Measurements from ENCODE around the gene CRB1. TPM values are rescaled to one million over a fixed set of nuclear protein-coding genes. Genes with fewer than 3 reads are reported as not detected.

Gene CRB1
- total RNA-seq, 6 experiments from 2014 or later, result 0.07 TPM; not detected in 5

DNA sequence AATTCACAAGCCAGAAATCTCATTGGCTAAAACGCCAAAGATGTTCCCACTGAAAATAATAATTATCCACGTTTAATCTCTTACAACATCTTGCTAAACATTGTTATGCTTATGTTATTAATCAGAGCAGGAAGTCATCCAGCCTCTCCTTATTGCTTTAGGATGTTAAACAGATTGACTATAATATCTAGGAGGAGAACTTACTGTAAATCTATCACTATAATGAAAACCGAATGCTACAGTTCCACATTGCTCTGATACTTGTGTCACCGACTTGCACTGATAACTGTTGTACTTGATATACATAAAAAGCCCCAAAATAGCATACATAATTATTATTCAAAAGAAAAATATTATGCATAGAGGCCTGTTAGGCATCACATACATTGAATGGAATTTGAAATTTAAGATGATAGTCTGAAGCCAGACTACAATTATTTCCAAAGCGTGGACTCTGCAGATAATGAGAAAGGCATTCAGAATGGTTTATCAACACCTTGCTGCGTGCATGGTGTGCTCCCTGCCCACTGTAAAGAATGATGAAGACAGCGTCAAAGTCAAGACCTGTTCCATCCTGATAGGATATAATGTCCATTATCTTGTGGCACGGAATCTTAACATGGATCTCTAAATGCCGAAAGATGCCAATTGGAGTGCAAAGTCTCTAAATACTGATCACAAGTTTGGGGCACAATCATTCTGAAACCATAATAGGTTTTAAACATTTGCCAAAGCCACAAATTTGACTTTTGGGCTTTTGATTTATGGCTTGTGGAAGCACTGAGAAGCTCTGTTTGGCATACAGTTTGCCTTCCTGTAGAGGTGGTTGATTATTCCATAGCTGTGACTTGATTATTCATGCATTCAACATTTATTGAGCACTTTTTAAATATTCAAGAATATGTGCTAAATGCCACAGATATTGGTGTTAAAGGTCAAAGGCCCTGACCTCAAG, 71.3 kb downstream of the CRB1 start:
- H3K4me3 Mint-ChIP-seq, result no peak overlapping the region
- no peaks in the 10 kb centered on the region for H3K27me3 Mint-ChIP-seq (ENCODE audit: insufficient read depth)
- H3K36me3 Mint-ChIP-seq (ENCODE audit: low read depth), result no peaks in the 10 kb centered on the region
- no peak for DNase-seq
- H3K4me1 Mint-ChIP-seq (ENCODE audit: low read depth), result peaks cover 33% of the 10 kb centered on the region
- no peaks in the 10 kb centered on the region for H3K9me3 Mint-ChIP-seq
- TF ChIP-seq, protein P1, sequence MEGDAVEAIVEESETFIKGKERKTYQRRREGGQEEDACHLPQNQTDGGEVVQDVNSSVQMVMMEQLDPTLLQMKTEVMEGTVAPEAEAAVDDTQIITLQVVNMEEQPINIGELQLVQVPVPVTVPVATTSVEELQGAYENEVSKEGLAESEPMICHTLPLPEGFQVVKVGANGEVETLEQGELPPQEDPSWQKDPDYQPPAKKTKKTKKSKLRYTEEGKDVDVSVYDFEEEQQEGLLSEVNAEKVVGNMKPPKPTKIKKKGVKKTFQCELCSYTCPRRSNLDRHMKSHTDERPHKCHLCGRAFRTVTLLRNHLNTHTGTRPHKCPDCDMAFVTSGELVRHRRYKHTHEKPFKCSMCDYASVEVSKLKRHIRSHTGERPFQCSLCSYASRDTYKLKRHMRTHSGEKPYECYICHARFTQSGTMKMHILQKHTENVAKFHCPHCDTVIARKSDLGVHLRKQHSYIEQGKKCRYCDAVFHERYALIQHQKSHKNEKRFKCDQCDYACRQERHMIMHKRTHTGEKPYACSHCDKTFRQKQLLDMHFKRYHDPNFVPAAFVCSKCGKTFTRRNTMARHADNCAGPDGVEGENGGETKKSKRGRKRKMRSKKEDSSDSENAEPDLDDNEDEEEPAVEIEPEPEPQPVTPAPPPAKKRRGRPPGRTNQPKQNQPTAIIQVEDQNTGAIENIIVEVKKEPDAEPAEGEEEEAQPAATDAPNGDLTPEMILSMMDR (IDR thresholded peaks at IDR 0.05), result no peak
- H3K27ac Mint-ChIP-seq, result no peak overlapping the region

GRCh38 chr1:197341626-197342025, 73.6 kb downstream of the CRB1 start:
- H3K27me3 Mint-ChIP-seq (ENCODE audit: insufficient read depth), result no peaks in the 10 kb centered on the region
- no peak for DNase-seq
- no peak overlapping the region for H3K4me3 Mint-ChIP-seq

GRCh38 chr1:197342044-197342565, 74.1 kb downstream of the CRB1 start:
- Mint-ChIP-seq H3K27ac (no peak overlapping the region), H3K4me1 (ENCODE audit: low read depth) (peaks cover 22% of the 10 kb centered on the region; the same call in 1 of the 2 replicates)
- DNase-seq, result no peak

More at GRCh38 chr1:197341626-197342025, 73.6 kb downstream of the CRB1 start:
- Mint-ChIP-seq H3K4me1 (ENCODE audit: low read depth) (peaks cover 25% of the 10 kb centered on the region; the same call in 1 of the 2 replicates), H3K27ac (no peak overlapping the region), H3K36me3 (ENCODE audit: low read depth) (no peaks in the 10 kb centered on the region), H3K9me3 (no peaks in the 10 kb centered on the region)
- TF ChIP-seq, protein P1 (IDR thresholded peaks at IDR 0.05), result no peak

DNA sequence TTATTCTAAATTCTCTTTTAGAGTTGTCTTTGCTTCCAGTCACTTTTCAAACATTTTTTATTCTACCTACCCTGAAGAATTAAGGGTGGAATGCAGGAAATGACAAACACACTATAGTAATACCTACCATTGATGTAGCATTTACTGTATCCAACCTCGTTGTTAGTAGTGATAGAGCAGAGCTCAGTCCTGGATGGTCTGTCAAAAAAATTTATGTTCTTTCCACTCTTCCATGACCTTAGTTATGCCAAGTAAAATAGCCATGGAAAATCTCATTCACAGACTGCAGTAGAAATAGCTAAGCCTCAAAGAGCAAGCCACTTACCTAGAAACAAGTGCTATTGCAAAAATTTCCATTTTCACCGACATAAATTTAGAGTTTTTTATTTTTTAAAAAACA, 74.6 kb downstream of the CRB1 start:
- DNase-seq, result no peak
- H3K9me3 Mint-ChIP-seq, result no peaks in the 10 kb centered on the region
- peaks cover 22% of the 10 kb centered on the region; the same call in 1 of the 2 replicates for H3K4me1 Mint-ChIP-seq (ENCODE audit: low read depth)
- no peaks in the 10 kb centered on the region for H3K27me3 Mint-ChIP-seq (ENCODE audit: insufficient read depth)
- H3K27ac Mint-ChIP-seq, result no peak overlapping the region
- no peaks in the 10 kb centered on the region for H3K36me3 Mint-ChIP-seq (ENCODE audit: low read depth)
- no peak overlapping the region for H3K4me3 Mint-ChIP-seq
- TF ChIP-seq, protein P1 (IDR thresholded peaks at IDR 0.05), result no peak

More at GRCh38 chr1:197342044-197342565, 74.1 kb downstream of the CRB1 start:
- Mint-ChIP-seq H3K27me3 (ENCODE audit: insufficient read depth) (no peaks in the 10 kb centered on the region), H3K4me3 (no peak overlapping the region), H3K36me3 (ENCODE audit: low read depth) (no peaks in the 10 kb centered on the region), H3K9me3 (no peaks in the 10 kb centered on the region)
- TF ChIP-seq, protein P1 (IDR thresholded peaks at IDR 0.05), result no peak

GRCh38 chr1:197343663-197344273, 75.7 kb downstream of the CRB1 start:
- DNase-seq, result no peak
- Mint-ChIP-seq H3K27ac (no peak overlapping the region), H3K27me3 (ENCODE audit: insufficient read depth) (no peaks in the 10 kb centered on the region), H3K4me1 (ENCODE audit: low read depth) (peaks cover 21% of the 10 kb centered on the region; the same call in 1 of the 2 replicates), H3K36me3 (ENCODE audit: low read depth) (no peaks in the 10 kb centered on the region), H3K9me3 (no peaks in the 10 kb centered on the region), H3K4me3 (no peak overlapping the region)
- TF ChIP-seq, protein P1 (IDR thresholded peaks at IDR 0.05), result no peak

Data from HFFc6 (cell line).